ENCODE measurements around the gene IP6K1.

DNA sequence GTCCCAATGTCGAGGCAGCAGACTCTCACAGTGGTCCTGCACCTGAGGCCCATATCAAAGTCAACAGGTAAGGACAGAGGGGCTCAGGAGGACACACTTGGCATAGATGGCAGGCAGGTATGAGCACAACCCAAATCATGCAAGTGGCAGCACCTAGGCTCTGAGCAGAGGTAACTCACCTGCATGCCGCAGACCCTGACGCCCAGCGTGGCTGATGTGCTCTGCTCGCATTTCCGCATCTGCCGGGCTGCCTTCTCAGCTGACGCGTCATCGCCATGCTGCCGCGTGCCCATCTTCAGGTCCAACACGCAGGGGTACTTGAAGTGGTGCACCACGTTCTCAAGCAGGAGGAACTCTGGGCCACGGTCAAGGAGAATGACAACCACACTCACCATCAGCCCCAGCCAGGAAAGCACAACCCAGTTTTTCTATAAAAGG, 58.4 kb downstream of the IP6K1 start:
- TF ChIP-seq, protein P1, sequence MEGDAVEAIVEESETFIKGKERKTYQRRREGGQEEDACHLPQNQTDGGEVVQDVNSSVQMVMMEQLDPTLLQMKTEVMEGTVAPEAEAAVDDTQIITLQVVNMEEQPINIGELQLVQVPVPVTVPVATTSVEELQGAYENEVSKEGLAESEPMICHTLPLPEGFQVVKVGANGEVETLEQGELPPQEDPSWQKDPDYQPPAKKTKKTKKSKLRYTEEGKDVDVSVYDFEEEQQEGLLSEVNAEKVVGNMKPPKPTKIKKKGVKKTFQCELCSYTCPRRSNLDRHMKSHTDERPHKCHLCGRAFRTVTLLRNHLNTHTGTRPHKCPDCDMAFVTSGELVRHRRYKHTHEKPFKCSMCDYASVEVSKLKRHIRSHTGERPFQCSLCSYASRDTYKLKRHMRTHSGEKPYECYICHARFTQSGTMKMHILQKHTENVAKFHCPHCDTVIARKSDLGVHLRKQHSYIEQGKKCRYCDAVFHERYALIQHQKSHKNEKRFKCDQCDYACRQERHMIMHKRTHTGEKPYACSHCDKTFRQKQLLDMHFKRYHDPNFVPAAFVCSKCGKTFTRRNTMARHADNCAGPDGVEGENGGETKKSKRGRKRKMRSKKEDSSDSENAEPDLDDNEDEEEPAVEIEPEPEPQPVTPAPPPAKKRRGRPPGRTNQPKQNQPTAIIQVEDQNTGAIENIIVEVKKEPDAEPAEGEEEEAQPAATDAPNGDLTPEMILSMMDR (conservative IDR thresholded peaks at IDR 0.05; ENCODE audit: low read depth in 2 of 2) = no peak
- TF ChIP-seq, protein P2, sequence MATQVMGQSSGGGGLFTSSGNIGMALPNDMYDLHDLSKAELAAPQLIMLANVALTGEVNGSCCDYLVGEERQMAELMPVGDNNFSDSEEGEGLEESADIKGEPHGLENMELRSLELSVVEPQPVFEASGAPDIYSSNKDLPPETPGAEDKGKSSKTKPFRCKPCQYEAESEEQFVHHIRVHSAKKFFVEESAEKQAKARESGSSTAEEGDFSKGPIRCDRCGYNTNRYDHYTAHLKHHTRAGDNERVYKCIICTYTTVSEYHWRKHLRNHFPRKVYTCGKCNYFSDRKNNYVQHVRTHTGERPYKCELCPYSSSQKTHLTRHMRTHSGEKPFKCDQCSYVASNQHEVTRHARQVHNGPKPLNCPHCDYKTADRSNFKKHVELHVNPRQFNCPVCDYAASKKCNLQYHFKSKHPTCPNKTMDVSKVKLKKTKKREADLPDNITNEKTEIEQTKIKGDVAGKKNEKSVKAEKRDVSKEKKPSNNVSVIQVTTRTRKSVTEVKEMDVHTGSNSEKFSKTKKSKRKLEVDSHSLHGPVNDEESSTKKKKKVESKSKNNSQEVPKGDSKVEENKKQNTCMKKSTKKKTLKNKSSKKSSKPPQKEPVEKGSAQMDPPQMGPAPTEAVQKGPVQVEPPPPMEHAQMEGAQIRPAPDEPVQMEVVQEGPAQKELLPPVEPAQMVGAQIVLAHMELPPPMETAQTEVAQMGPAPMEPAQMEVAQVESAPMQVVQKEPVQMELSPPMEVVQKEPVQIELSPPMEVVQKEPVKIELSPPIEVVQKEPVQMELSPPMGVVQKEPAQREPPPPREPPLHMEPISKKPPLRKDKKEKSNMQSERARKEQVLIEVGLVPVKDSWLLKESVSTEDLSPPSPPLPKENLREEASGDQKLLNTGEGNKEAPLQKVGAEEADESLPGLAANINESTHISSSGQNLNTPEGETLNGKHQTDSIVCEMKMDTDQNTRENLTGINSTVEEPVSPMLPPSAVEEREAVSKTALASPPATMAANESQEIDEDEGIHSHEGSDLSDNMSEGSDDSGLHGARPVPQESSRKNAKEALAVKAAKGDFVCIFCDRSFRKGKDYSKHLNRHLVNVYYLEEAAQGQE (IDR thresholded peaks at IDR 0.05; ENCODE audit: unreplicated experiment) = no peak
- TF ChIP-seq POLR2AphosphoS5 (IDR thresholded peaks at IDR 0.05; ENCODE audit: low read depth) (no peak), EZH2 (IDR thresholded peaks at IDR 0.05; ENCODE audit: low read depth, unreplicated experiment) (no peak), EZH2phosphoT487 (IDR thresholded peaks at IDR 0.05; ENCODE audit: unreplicated experiment) (no peak), ZNF114 (CRISPR knock-in tag; IDR thresholded peaks at IDR 0.05) (no peak), ZNF331 (CRISPR knock-in tag; IDR thresholded peaks at IDR 0.05; ENCODE audit: low read depth) (no peak), CREB1 (CRISPR knock-in tag; IDR thresholded peaks at IDR 0.05; ENCODE audit: low read depth) (no peak), STAT1 (IDR thresholded peaks at IDR 0.05; ENCODE audit: unreplicated experiment) (no peak), JUNB (IDR thresholded peaks at IDR 0.05; ENCODE audit: unreplicated experiment) (no peak)

Measured in GM23338 (cell line).